ENCODE results near the gene ASXL2. TPM values are rescaled to one million over a fixed set of nuclear protein-coding genes. Genes with fewer than 3 reads are reported as not detected.

ASXL2 gene
- total and polyA plus RNA-seq, 2 of the 13 experiments (the other 11 are each of a cell fraction or from before 2014, with no cell fraction given): 12.1 to 19.2 TPM

- TF ChIP-seq, protein P1, sequence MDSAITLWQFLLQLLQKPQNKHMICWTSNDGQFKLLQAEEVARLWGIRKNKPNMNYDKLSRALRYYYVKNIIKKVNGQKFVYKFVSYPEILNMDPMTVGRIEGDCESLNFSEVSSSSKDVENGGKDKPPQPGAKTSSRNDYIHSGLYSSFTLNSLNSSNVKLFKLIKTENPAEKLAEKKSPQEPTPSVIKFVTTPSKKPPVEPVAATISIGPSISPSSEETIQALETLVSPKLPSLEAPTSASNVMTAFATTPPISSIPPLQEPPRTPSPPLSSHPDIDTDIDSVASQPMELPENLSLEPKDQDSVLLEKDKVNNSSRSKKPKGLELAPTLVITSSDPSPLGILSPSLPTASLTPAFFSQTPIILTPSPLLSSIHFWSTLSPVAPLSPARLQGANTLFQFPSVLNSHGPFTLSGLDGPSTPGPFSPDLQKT (CRISPR knock-in tag; IDR thresholded peaks at IDR 0.05; ENCODE audit: borderline replicate concordance): no peak; the same call in 1 of the 2 replicates
- TF ChIP-seq TIGD3 (CRISPR knock-in tag; IDR thresholded peaks at IDR 0.05; ENCODE audit: borderline replicate concordance): peak; percentile 84; the same call in 1 of the 2 replicates
- no peak for TF ChIP-seq ZNF790 (CRISPR knock-in tag; IDR thresholded peaks at IDR 0.05; ENCODE audit: borderline replicate concordance)
- TF ChIP-seq THAP11 (CRISPR knock-in tag; IDR thresholded peaks at IDR 0.05): peak; percentile 92
- TF ChIP-seq MAFK (conservative IDR thresholded peaks at IDR 0.05 in 1 of 2, IDR thresholded peaks at IDR 0.05 in 1 of 2; ENCODE audit: low read length in 2 of 2): 0 out of 4 replicates have a peak, but pooled peaks have one; percentile 19 to 24
- no peak for TF ChIP-seq KDM6A (CRISPR knock-in tag; IDR thresholded peaks at IDR 0.05; ENCODE audit: low read depth)
- TF ChIP-seq ZNF839 (CRISPR knock-in tag; IDR thresholded peaks at IDR 0.05; ENCODE audit: borderline replicate concordance): no peak
- peak; percentile 82 for TF ChIP-seq ZNF12 (CRISPR knock-in tag; IDR thresholded peaks at IDR 0.05)
- TF ChIP-seq SAFB2 (CRISPR knock-in tag; IDR thresholded peaks at IDR 0.05; ENCODE audit: borderline replicate concordance, low read depth): no peak
- no peak for TF ChIP-seq KLF15 (CRISPR knock-in tag; IDR thresholded peaks at IDR 0.05; ENCODE audit: borderline replicate concordance)
- TF ChIP-seq KAT7 (CRISPR knock-in tag; IDR thresholded peaks at IDR 0.05; ENCODE audit: borderline replicate concordance): peak; percentile 10; the same call in 1 of the 2 replicates
- TF ChIP-seq CBX5 (CRISPR knock-in tag; IDR thresholded peaks at IDR 0.05; ENCODE audit: borderline replicate concordance): peak; percentile 53; the same call in 1 of the 2 replicates
- TF ChIP-seq, protein P2, sequence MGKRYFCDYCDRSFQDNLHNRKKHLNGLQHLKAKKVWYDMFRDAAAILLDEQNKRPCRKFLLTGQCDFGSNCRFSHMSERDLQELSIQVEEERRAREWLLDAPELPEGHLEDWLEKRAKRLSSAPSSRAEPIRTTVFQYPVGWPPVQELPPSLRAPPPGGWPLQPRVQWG (CRISPR knock-in tag; IDR thresholded peaks at IDR 0.05; ENCODE audit: borderline replicate concordance, low read depth): no peak
- no peak for TF ChIP-seq ATM (IDR thresholded peaks at IDR 0.05; ENCODE audit: borderline replicate concordance)
- TF ChIP-seq HOXA5 (CRISPR knock-in tag; IDR thresholded peaks at IDR 0.05): peak; percentile 53; the same call in 1 of the 2 replicates
- TF ChIP-seq NCOR1 (IDR thresholded peaks at IDR 0.05; ENCODE audit: borderline replicate concordance, low read length): no peak
- 0 out of 2 replicates have a peak, but pooled peaks have one; percentile 15 for TF ChIP-seq ZNF652 (CRISPR knock-in tag; IDR thresholded peaks at IDR 0.05; ENCODE audit: borderline replicate concordance, low read depth)
- peak; percentile 55; the same call in 1 of the 2 replicates for TF ChIP-seq RARA (CRISPR knock-in tag; IDR thresholded peaks at IDR 0.05)
- TF ChIP-seq, protein P3, sequence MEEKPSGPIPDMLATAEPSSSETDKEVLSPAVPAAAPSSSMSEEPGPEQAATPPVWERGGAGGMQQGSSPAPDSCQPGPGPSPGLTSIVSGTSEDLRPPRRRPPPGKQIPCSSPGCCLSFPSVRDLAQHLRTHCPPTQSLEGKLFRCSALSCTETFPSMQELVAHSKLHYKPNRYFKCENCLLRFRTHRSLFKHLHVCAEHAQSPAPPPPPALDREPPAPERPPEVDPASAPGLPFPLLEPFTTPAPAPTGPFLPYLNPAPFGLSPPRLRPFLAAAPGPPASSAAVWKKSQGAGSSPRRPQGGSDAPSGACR (CRISPR knock-in tag; IDR thresholded peaks at IDR 0.05): 0 out of 2 replicates have a peak, but pooled peaks have one; percentile 21
- peak; percentile 58 for TF ChIP-seq RAD21 (CRISPR knock-in tag; IDR thresholded peaks at IDR 0.05)
- TF ChIP-seq JDP2 (CRISPR knock-in tag; IDR thresholded peaks at IDR 0.05; ENCODE audit: borderline replicate concordance): no peak; the same call in 1 of the 2 replicates
- no peak; the same call in 1 of the 2 replicates for TF ChIP-seq ZNF224 (CRISPR knock-in tag; IDR thresholded peaks at IDR 0.05)
- no peak for TF ChIP-seq HMGA1 (CRISPR knock-in tag; conservative IDR thresholded peaks at IDR 0.05)
- no peak for TF ChIP-seq ZNF496 (CRISPR knock-in tag; IDR thresholded peaks at IDR 0.05; ENCODE audit: insufficient replicate concordance)
- no peak for TF ChIP-seq PCBP1 (IDR thresholded peaks at IDR 0.05; ENCODE audit: borderline replicate concordance, low read depth, low read length)
- TF ChIP-seq RBM22 (optimal IDR thresholded peaks at IDR 0.05; ENCODE audit: low read length): peak; percentile 33
- no peak for TF ChIP-seq KAT2B (IDR thresholded peaks at IDR 0.05; ENCODE audit: borderline replicate concordance, low read depth, low read length)
Observed at GRCh38 chr2:25878361-25879132, at the start of gene ASXL2 (continued).
